AG09309 (cell line): ENCODE results near the gene GFRA3.

Experiments used
- DNase-seq: peaks from one replicate; pipeline ENCODE4 v3.0.0-alpha.2; 2010; ENCODE audit warnings: low read depth
- H3K4me3 ChIP-seq: 2 replicates; pipeline ENCODE4 v1.5.1; 2011; ENCODE audit warnings: mild to moderate bottlenecking, low read depth, low read length, moderate library complexity; ENCODE audit not compliant: control insufficient read depth
- TF ChIP-seq, protein P1 (sequence below): IDR thresholded peaks from 2 replicates; pipeline ENCODE4 v1.5.1; 2011; ENCODE audit warnings: mild to moderate bottlenecking, low read depth, low read length, inconsistent platforms; ENCODE audit not compliant: insufficient read depth, control insufficient read depth; ENCODE audit errors: missing control alignments

GFRA3 gene

DNA sequence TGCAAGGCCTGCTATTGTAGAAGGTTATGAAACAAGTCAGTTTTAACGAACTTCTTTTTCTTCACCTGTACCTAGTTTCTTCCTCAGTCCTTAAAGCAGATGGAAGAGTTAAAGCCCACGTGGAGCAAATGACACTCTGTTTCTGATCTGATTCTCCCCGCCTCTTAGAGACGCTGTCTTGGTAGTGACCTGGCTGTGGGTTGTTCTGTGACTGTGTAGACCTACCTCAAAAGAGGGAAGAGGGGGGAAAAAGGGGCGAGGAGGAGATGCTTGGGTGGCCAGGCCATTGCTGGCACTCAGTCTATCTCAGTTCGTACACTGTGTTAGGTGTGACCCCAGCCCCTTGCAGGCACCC is 610 bp downstream of the GFRA3 start:
- TF ChIP-seq, protein P1, sequence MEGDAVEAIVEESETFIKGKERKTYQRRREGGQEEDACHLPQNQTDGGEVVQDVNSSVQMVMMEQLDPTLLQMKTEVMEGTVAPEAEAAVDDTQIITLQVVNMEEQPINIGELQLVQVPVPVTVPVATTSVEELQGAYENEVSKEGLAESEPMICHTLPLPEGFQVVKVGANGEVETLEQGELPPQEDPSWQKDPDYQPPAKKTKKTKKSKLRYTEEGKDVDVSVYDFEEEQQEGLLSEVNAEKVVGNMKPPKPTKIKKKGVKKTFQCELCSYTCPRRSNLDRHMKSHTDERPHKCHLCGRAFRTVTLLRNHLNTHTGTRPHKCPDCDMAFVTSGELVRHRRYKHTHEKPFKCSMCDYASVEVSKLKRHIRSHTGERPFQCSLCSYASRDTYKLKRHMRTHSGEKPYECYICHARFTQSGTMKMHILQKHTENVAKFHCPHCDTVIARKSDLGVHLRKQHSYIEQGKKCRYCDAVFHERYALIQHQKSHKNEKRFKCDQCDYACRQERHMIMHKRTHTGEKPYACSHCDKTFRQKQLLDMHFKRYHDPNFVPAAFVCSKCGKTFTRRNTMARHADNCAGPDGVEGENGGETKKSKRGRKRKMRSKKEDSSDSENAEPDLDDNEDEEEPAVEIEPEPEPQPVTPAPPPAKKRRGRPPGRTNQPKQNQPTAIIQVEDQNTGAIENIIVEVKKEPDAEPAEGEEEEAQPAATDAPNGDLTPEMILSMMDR = no peak
- H3K4me3 ChIP-seq = peak overlapping the region; percentile 25
- no peak for DNase-seq

DNA sequence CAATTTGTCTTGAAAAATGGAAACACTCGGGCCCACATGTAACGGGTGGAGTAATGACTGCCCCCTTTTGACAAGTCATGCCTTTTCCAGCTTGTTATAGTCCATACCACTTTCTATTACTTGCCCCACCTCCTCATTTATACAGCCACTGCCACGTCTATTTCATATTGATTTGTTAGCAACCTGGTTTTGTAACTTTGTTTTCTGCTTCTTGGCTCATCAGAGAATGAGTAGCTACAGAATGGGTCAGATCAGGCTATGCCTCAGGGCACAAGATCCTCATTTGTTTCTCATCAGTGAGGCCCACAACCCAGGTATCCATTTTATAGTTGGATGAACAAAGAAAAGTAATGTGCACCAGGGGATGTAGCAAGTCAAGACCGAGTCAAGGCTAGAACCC is 1.7 kb downstream of the GFRA3 start:
- DNase-seq = no peak
- TF ChIP-seq, protein P1 = no peak
- H3K4me3 ChIP-seq = no peak overlapping the region

DNA sequence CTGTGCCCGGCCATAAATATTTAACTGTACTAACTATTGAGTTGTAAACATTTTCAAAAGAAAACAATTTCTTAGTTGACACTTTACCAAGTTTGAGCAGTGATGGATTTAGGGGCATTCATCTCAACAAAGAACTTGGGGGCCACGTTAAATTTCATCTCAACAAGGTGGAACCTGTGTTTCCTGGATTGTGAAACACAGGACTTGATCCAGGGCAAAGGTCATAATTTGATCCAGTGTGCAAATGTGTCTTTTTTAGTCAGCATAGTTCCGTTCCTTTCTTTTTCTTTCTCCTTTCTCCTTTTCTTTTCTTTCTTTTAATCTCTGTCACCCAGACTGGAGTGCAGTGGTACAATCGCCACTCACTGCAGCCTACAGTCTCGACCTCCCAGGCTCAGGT is 3.1 kb downstream of the GFRA3 start:
- H3K4me3 ChIP-seq = no peak overlapping the region
- TF ChIP-seq, protein P1 = no peak
- no peak for DNase-seq

DNA sequence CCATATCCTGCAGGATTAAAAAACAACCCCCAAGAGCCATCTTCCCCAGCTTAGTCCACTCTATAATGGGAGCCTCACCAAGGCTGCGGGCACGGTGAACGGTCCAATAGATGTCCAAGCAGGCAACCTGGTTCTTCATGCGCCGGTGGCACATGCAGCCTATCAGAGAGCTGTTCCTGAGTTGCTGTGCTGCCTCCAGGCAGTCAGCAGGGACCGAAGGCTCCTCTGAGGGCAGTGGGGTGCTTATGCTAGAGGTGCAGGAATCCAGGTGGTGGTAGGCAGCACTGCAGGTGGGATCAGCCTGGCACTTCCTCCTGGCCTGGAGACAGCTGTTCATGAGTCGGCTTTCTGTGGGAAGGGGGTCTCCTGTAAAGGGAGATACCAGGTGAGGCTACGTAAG is 10.2 kb downstream of the GFRA3 start:
- H3K4me3 ChIP-seq = no peak overlapping the region
- no peak for DNase-seq
- TF ChIP-seq, protein P1 = no peak

DNA sequence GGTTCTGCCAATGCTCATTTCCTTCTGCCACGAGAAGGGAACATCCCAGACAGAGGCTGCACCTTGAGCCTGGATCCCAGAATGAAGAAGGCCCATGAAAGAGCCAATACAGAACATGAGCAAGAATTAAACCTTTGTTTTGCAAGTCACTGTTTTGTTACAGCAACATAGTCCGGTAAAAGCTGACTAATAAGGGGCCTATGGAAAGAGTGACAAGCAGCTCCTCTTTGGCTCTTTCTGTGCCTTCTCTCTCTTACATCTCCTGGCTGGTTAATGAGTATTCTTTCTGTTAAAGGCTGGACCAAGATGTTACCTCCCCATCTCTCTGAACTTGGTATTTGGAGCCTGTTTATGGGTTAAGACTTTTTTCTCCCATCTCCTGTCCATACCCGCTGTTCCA is 10.8 kb downstream of the GFRA3 start:
- TF ChIP-seq, protein P1 = no peak
- no peak for DNase-seq
- H3K4me3 ChIP-seq = no peak overlapping the region

DNA sequence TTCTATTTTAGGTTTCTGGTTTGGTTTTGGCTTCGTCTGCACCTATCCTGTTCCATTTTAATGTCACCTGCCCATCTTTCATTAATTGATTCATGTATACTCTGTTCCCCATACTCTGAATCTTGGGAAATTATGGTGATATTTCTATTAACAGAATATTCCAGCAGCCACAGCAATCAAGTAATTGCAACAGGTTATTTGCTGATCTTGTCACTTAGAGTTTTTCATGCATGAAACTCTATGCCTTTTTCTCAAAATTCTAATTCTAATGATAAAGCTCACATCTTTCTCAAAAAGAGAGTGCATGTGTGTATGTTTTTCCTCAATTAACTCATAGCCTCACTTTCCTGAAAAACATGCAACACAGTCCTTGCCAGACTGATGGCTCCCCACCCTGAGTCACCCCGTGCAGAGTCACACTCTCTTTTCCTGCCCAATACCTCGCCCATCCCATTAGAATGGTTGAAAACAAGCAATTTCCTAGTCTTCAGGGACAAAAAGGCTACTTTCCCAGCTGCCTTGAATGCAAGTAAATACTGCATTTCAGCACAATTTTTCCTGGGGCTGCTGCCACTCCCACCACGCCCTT is 15.6 kb downstream of the GFRA3 start:
- no peak for DNase-seq
- TF ChIP-seq, protein P1 = no peak

DNA sequence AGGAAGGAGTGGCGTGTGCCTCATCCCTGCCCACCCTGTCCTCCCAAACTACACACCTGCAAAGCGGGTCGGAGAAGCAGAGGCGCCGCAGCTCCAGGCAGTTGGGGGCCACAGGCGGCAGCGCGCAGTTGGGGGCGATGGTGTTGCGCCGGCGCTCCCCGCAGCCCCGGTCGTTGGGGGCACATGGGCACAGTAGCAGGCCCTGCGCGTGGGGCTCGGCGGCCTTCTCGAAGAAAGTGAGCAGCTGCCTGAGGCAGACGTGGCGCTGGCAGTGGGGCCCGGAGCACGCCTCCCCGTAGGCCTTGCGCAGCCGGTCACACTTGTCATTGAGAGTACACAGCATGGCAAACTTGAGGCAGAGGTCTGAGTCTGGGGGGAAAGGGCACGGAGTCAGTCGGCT is 16.8 kb downstream of the GFRA3 start:
- DNase-seq = no peak
- TF ChIP-seq, protein P1 = no peak
- no peak overlapping the region for H3K4me3 ChIP-seq

More for the DNA sequence above, 15.6 kb downstream of the GFRA3 start:
- H3K4me3 ChIP-seq = no peak overlapping the region
